Ishikawa (cell line): ENCODE data around the gene LACTB.

ENCODE experiments used
- CEBPB ChIP-seq: IDR thresholded peaks from 2 replicates; pipeline ENCODE4 v1.6.1; 2012
- CREB1 ChIP-seq: IDR thresholded peaks from 2 replicates; pipeline ENCODE4 v1.6.1; 2012; ENCODE audit warnings: low read depth
- EGR1 ChIP-seq: IDR thresholded peaks from 2 replicates; pipeline ENCODE4 v1.6.1; 2012
- NFIC ChIP-seq: IDR thresholded peaks from 2 replicates; pipeline ENCODE4 v1.6.1; 2012
- RAD21 ChIP-seq: IDR thresholded peaks from 2 replicates; pipeline ENCODE4 v1.6.1; 2012; ENCODE audit warnings: low read depth
- TEAD4 ChIP-seq: IDR thresholded peaks from 2 replicates; pipeline ENCODE4 v1.6.1; 2012
- TF ChIP-seq, protein P1 (sequence below): IDR thresholded peaks from 2 replicates; pipeline ENCODE4 v1.6.1; 2012; ENCODE audit warnings: low read depth, mild to moderate bottlenecking
- TF ChIP-seq, protein P2 (sequence below): IDR thresholded peaks from 2 replicates; pipeline ENCODE4 v1.6.1; 2012
- TF ChIP-seq, protein P3 (sequence below): IDR thresholded peaks from 2 replicates; pipeline ENCODE4 v1.6.1; 2012

DNA sequence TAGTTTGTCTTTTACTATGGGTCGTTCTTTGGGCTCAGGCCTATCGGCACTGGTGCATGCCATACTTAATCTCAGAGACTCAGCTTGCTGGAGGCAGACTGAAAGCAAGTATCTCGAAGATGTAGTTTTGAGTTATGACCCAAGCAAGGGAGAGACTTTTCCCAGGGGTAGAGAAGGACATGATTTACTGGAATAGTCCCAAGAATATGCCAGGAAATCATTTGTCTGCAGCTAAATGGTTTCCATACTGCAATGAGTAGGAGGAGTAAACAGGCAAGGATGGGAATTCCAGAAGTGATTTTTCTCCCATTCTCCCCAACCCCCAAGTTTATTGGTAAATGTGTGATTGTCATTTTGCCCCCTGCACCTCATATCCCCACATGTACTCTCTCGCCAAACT is 35.4 kb upstream of the LACTB start:
- no peak for TF ChIP-seq NFIC
- TF ChIP-seq, protein P1, sequence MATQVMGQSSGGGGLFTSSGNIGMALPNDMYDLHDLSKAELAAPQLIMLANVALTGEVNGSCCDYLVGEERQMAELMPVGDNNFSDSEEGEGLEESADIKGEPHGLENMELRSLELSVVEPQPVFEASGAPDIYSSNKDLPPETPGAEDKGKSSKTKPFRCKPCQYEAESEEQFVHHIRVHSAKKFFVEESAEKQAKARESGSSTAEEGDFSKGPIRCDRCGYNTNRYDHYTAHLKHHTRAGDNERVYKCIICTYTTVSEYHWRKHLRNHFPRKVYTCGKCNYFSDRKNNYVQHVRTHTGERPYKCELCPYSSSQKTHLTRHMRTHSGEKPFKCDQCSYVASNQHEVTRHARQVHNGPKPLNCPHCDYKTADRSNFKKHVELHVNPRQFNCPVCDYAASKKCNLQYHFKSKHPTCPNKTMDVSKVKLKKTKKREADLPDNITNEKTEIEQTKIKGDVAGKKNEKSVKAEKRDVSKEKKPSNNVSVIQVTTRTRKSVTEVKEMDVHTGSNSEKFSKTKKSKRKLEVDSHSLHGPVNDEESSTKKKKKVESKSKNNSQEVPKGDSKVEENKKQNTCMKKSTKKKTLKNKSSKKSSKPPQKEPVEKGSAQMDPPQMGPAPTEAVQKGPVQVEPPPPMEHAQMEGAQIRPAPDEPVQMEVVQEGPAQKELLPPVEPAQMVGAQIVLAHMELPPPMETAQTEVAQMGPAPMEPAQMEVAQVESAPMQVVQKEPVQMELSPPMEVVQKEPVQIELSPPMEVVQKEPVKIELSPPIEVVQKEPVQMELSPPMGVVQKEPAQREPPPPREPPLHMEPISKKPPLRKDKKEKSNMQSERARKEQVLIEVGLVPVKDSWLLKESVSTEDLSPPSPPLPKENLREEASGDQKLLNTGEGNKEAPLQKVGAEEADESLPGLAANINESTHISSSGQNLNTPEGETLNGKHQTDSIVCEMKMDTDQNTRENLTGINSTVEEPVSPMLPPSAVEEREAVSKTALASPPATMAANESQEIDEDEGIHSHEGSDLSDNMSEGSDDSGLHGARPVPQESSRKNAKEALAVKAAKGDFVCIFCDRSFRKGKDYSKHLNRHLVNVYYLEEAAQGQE, result no peak
- no peak for TF ChIP-seq RAD21
- TF ChIP-seq CEBPB, result no peak
- no peak for TF ChIP-seq CREB1
- TF ChIP-seq, protein P2, sequence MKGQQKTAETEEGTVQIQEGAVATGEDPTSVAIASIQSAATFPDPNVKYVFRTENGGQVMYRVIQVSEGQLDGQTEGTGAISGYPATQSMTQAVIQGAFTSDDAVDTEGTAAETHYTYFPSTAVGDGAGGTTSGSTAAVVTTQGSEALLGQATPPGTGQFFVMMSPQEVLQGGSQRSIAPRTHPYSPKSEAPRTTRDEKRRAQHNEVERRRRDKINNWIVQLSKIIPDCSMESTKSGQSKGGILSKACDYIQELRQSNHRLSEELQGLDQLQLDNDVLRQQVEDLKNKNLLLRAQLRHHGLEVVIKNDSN, result no peak
- TF ChIP-seq EGR1, result no peak
- no peak for TF ChIP-seq TEAD4
- TF ChIP-seq, protein P3, sequence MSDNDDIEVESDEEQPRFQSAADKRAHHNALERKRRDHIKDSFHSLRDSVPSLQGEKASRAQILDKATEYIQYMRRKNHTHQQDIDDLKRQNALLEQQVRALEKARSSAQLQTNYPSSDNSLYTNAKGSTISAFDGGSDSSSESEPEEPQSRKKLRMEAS, result no peak
